Right atrium auricular region (tissue), 2 donors: Measurements from ENCODE around the gene SCAI. TPM values are rescaled to one million over a fixed set of nuclear protein-coding genes. Genes with fewer than 3 reads are reported as not detected.
"Not testable (repeated sequence)": the region's sequence is repeated elsewhere in the genome, so short reads cannot be mapped to it uniquely, and the experiment has no call there.

Experiments used
- DNase-seq: peaks from one replicate; pipeline ENCODE4 v3.0.0-alpha.2; 2019; ENCODE audit warnings: low spot score
- H3K27ac ChIP-seq, 2 donors: fragments of 200-600 bp; sonication (generic); 1 replicate in 1 of 2; 2 replicates in 1 of 2; pipeline ENCODE4 v1.5.1; 2016 to 2019
- H3K27me3 ChIP-seq, 2 donors: fragments of 200-600 bp; sonication (generic); one replicate each; pipeline versions ENCODE4 v1.5.1 to v1.6.0; 2017 to 2019
- H3K36me3 ChIP-seq: fragments of 200-600 bp; sonication (generic); one replicate; pipeline ENCODE4 v1.5.1; 2016
- H3K4me1 ChIP-seq, 2 donors: fragments of 200-600 bp; sonication (generic); one replicate each; pipeline versions ENCODE4 v1.5.1 to v1.6.0; 2017 to 2019
- H3K4me3 ChIP-seq, 2 donors: fragments of 200-600 bp; sonication (generic); 1 replicate in 1 of 2; 2 replicates in 1 of 2; pipeline ENCODE4 v1.5.1; 2017 to 2019; ENCODE audit warnings: mild to moderate bottlenecking in 1 of 2, moderate library complexity in 1 of 2
- H3K9me3 ChIP-seq, 2 donors: fragments of 200-600 bp; sonication (generic); one replicate each; pipeline ENCODE4 v1.5.1; 2019
- total RNA-seq, 2 donors: library from RNA; depleted of rRNA; stranded (reverse); fragments of >200 nt; gene quantifications; one replicate each; pipeline ENCODE4 v1.1.0, GENCODE V29; 2016
- TF ChIP-seq, protein P1 (sequence below), 2 donors: fragments of 200-600 bp; sonication (generic); IDR thresholded peaks; one replicate each; pipeline ENCODE4 v1.5.1; 2019; ENCODE audit warnings: antibody characterized with exemption in 2 of 2

Gene SCAI
- total RNA-seq, 2 donors from 2014 or later, result 4.0 to 5.3 TPM

DNA sequence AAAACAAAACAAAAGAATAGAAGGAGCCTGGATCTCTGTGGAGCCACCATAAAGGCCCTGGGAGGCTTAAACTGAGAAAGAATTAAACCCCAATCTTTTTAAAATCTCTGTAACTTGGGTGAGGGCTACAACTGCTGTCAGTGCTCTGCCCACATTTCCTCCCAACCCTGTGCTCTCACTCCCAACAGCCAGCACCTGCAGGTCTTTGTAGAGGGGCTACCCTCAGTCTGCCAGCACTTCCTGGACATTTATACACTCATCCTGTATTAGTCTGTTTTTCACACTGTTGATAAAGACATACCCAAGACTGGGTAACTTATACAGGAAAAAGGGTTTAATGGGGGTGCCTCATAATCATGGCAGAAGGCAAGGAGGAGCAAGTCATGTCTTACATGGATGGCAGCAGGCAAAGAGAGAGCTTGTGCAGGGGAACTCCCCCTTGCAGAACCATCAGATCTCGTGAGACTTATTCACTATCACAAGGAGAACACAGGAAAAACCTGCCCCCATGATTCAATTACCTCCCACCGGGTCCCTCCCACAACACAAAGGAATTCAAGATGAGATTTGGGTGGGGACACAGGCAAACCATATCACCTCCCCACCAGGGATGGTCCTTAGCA, 47.4 kb downstream of the SCAI start:
- TF ChIP-seq, protein P1, sequence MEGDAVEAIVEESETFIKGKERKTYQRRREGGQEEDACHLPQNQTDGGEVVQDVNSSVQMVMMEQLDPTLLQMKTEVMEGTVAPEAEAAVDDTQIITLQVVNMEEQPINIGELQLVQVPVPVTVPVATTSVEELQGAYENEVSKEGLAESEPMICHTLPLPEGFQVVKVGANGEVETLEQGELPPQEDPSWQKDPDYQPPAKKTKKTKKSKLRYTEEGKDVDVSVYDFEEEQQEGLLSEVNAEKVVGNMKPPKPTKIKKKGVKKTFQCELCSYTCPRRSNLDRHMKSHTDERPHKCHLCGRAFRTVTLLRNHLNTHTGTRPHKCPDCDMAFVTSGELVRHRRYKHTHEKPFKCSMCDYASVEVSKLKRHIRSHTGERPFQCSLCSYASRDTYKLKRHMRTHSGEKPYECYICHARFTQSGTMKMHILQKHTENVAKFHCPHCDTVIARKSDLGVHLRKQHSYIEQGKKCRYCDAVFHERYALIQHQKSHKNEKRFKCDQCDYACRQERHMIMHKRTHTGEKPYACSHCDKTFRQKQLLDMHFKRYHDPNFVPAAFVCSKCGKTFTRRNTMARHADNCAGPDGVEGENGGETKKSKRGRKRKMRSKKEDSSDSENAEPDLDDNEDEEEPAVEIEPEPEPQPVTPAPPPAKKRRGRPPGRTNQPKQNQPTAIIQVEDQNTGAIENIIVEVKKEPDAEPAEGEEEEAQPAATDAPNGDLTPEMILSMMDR (IDR thresholded peaks at IDR 0.05), result no peak
- Histone ChIP-seq H3K4me1 (no peaks in the 10 kb centered on the region), H3K36me3 (no peaks in the 10 kb centered on the region), H3K9me3 (no peaks in the 10 kb centered on the region), H3K27me3 (no peaks in the 10 kb centered on the region), H3K27ac (no peak overlapping the region), H3K4me3 (no peak overlapping the region)
- no peak for DNase-seq

DNA sequence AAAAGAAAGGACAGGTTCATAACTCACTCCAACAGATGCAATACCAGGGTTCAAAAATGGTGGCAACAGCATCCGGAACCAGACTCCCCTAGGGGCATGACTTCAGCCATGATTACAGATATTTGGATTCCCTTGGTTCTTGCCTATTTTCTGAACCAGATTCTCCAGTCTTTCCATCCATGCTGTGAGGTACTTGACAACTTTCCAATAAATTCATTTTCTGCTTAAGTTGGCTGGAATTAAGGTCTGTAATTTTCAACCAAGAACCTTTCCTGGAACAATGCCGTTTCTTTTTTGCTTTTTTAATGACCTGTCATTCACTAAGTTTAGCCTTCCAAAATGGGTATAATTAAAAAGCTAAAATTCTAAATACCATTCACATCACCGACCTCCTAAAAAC, 52.2 kb downstream of the SCAI start:
- Histone ChIP-seq H3K27me3 (no peaks in the 10 kb centered on the region), H3K36me3 (no peaks in the 10 kb centered on the region), H3K9me3 (no peaks in the 10 kb centered on the region), H3K4me3 (no peak overlapping the region), H3K27ac (no peak overlapping the region), H3K4me1 (peaks cover 0 to 12% of the 10 kb centered on the region in 2 donors)
- no peak for DNase-seq
- TF ChIP-seq, protein P1 (IDR thresholded peaks at IDR 0.05), result no peak

DNA sequence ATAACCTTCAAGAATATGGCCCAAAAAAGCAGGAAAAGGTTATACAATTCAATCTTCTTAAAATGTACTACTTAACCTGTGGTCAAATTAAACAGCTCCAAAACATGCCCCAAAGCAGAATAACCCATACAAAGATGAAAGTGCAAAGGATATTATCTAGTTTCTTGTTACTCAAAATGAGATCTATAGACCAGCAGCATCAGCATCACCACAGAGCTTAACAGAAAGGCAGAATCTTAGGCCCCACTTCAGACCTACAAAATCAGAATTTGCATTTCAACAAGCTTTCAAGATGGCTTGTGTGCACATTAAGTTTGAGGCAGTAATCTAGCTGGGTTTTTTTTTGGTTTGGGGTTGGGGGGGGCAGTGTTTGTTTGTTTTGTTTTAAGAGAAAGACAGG, 54.0 kb downstream of the SCAI start:
- H3K4me3 ChIP-seq, result no peak overlapping the region
- H3K27ac ChIP-seq, result no peak overlapping the region
- no peaks in the 10 kb centered on the region for H3K9me3 ChIP-seq
- peaks cover 0 to 13% of the 10 kb centered on the region in 2 donors for H3K4me1 ChIP-seq
- no peaks in the 10 kb centered on the region for H3K27me3 ChIP-seq
- no peak for DNase-seq
- H3K36me3 ChIP-seq, result no peaks in the 10 kb centered on the region
- TF ChIP-seq, protein P1 (IDR thresholded peaks at IDR 0.05), result no peak

DNA sequence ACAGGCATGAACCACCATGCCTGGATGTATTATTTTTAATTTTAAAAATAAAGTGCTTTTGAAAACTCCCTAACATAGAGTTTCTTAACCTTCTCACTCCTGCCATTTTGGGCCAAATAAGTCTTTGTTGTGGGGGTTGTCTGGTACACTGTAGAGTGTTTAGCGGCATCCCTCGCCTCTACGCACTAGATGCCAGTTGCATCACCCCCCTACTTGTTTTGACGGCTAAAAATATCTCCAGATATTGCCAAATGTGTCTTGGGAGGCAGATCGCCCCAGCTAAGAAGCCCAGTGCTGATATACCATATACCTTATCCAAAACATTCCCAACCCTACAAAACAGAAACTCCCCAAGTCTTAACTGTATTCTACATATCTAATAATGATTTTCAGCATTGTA, 54.6 kb downstream of the SCAI start:
- H3K27ac ChIP-seq, result no peak overlapping the region
- no peak for DNase-seq
- peaks cover 0 to 13% of the 10 kb centered on the region in 2 donors for H3K4me1 ChIP-seq
- H3K27me3 ChIP-seq, result no peaks in the 10 kb centered on the region
- H3K36me3 ChIP-seq, result no peaks in the 10 kb centered on the region
- no peak overlapping the region for H3K4me3 ChIP-seq
- no peaks in the 10 kb centered on the region for H3K9me3 ChIP-seq
- TF ChIP-seq, protein P1 (IDR thresholded peaks at IDR 0.05), result no peak

DNA sequence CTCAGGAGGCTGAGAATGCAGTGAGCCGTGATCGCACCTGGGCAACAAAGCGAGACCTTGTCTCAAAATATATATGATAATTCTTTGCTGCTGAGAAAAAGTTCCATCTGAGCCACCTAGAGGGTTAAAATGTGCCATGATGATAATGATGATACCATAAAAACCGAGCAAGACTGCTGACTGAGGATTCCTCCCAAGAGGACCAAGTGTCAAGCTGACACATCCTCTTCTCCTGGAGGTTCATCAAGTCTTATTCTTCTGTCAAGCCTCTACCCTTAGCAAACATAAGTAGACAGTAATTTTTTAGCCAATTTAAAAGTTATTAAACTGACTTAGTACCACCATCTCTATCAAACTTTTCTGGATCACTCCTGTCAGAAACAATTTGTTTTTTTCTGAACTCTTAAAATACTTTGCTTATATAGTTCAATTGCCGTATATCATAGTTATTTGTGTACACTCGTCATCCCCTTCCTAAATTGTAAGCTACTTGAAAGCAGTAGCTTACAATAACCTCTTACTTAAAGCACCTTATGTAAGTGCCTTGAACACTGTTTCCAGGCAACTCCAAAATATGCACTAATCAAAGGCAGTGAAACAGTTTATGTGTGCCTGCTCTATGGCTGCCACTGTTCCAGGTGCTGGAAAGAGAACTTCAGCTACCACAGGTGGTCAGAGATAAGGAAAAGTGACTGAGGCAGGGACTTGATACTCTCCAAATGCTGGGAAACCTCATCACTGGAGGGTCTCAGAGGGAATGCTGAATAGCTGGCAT, 57.4 kb downstream of the SCAI start:
- H3K27me3 ChIP-seq, result no peaks in the 10 kb centered on the region
- no peak overlapping the region for H3K27ac ChIP-seq
- H3K36me3 ChIP-seq, result no peaks in the 10 kb centered on the region
- H3K4me1 ChIP-seq, result peaks cover 0 to 13% of the 10 kb centered on the region in 2 donors
- TF ChIP-seq, protein P1 (IDR thresholded peaks at IDR 0.05), result no peak
- no peaks in the 10 kb centered on the region for H3K9me3 ChIP-seq
- no peak overlapping the region for H3K4me3 ChIP-seq
- no peak for DNase-seq

DNA sequence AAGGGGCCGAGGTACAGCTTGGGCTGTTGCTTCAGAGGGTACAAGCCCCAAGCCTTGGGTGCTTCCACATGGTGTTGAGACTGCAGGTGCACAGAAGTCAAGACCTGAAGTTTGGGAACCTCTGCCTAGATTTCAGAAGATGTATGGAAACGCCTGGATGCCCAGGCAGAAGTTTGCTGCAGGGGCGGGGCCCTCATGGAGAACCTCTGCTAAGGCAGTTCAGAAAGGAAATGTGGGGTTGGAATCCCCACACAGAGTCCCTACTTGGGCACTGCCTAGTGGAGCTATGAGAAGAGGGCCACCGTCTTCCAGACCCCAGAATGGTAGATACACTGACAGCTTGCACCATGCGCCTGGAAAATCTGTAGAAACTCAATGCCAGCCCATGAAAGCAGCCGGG, 61.1 kb downstream of the SCAI start:
- H3K27ac ChIP-seq, H3K36me3 ChIP-seq, H3K4me1 ChIP-seq, DNase-seq, H3K4me3 ChIP-seq, H3K9me3 ChIP-seq, H3K27me3 ChIP-seq: not testable (repeated sequence)

DNA sequence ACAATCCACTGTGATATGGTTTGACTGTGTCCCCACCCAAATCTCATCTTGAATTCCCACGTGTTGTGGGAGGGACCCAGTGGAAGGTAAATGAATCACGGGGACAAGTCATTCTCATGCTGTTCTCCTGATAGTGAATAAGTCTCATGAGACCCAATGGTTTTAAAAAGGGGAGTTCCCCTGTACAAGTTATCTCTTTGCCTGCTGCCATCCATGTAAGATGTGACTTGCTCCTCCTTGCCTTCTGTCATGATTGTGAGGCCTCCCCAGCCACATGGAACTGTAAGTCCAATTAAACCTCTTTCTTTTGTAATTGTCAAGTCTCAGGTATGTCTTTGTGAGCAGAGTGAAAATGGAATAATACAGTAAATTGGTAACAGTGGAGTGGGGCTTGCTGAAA, 62.5 kb downstream of the SCAI start:
- H3K4me1 ChIP-seq, H3K27me3 ChIP-seq, DNase-seq, H3K27ac ChIP-seq, H3K4me3 ChIP-seq, H3K36me3 ChIP-seq, H3K9me3 ChIP-seq: not testable (repeated sequence)
